H9 (cell line): ENCODE results near the gene TMEM63B. TPM values are rescaled to one million over a fixed set of nuclear protein-coding genes. Genes with fewer than 3 reads are reported as not detected.

Source experiments
- DNase-seq: peaks from one replicate; pipeline ENCODE4 v3.0.0-alpha.2; 2017
- H2AFZ ChIP-seq: one replicate; pipeline ENCODE4 v1.6.1; 2013; ENCODE audit warnings: mild to moderate bottlenecking, low read length, control low read depth, moderate library complexity
- H2AK5ac ChIP-seq: 2 replicates; pipeline ENCODE4 v1.6.1; 2013; ENCODE audit warnings: low read length, control low read depth, mixed read lengths; ENCODE audit not compliant: insufficient read length
- H2BK120ac ChIP-seq: one replicate; pipeline ENCODE4 v1.6.1; 2013; ENCODE audit warnings: low read depth, mild to moderate bottlenecking, low read length, control low read depth, inconsistent platforms; ENCODE audit not compliant: poor library complexity, severe bottlenecking
- H2BK12ac ChIP-seq: 2 replicates; pipeline ENCODE4 v1.6.1; 2013; ENCODE audit warnings: low read length, control low read depth, mixed read lengths, low read depth; ENCODE audit not compliant: insufficient read length
- H2BK15ac ChIP-seq: 2 replicates; pipeline ENCODE4 v1.6.1; 2013; ENCODE audit warnings: low read depth, low read length, control low read depth
- H2BK20ac ChIP-seq: one replicate; pipeline ENCODE4 v1.6.1; 2013; ENCODE audit warnings: low read depth, mild to moderate bottlenecking, low read length, control low read depth, inconsistent platforms; ENCODE audit not compliant: poor library complexity, severe bottlenecking
- H2BK5ac ChIP-seq: 2 replicates; pipeline ENCODE4 v1.6.1; 2013; ENCODE audit warnings: low read length, control low read depth, mixed read lengths; ENCODE audit not compliant: insufficient read length
- H3K14ac ChIP-seq: 2 replicates; pipeline ENCODE4 v1.6.1; 2013; ENCODE audit warnings: low read length, control low read depth; ENCODE audit not compliant: insufficient read depth
- H3K18ac ChIP-seq: 2 replicates; pipeline ENCODE4 v1.6.1; 2013; ENCODE audit warnings: low read depth, mild to moderate bottlenecking, mixed read lengths, low read length, control low read depth; ENCODE audit not compliant: insufficient read length
- H3K23ac ChIP-seq: 2 replicates; pipeline ENCODE4 v1.6.1; 2013; ENCODE audit warnings: low read length, control low read depth, mixed read lengths, low read depth; ENCODE audit not compliant: insufficient read length
- H3K23me2 ChIP-seq: 2 replicates; pipeline ENCODE4 v1.6.1; 2013; ENCODE audit warnings: low read depth, mild to moderate bottlenecking, mixed read lengths, low read length, control low read depth; ENCODE audit not compliant: insufficient read length, poor library complexity, severe bottlenecking
- H3K27ac ChIP-seq: 2 replicates; pipeline ENCODE4 v1.5.1; 2013; ENCODE audit warnings: low read length, control low read depth, mixed read lengths, low read depth; ENCODE audit not compliant: insufficient read length
- H3K27me3 ChIP-seq: 2 replicates; pipeline ENCODE4 v1.6.1; 2013; ENCODE audit warnings: low read length, control low read depth, inconsistent platforms; ENCODE audit not compliant: insufficient read depth
- H3K4ac ChIP-seq: 2 replicates; pipeline ENCODE4 v1.6.1; 2013; ENCODE audit warnings: low read depth, mild to moderate bottlenecking, control low read depth, inconsistent platforms, low read length, moderate library complexity
- H3K4me1 ChIP-seq: 2 replicates; pipeline ENCODE4 v1.6.1; 2013; ENCODE audit warnings: low read length, control low read depth, inconsistent platforms; ENCODE audit not compliant: insufficient read depth
- H3K4me2 ChIP-seq: 2 replicates; pipeline ENCODE4 v1.6.1; 2013; ENCODE audit warnings: low read length, control low read depth, mixed read lengths; ENCODE audit not compliant: insufficient read length, insufficient read depth
- H3K56ac ChIP-seq: 2 replicates; pipeline ENCODE4 v1.6.1; 2013; ENCODE audit warnings: low read depth, mild to moderate bottlenecking, mixed read lengths, low read length, control low read depth; ENCODE audit not compliant: insufficient read length
- H3K79me1 ChIP-seq: 2 replicates; pipeline ENCODE4 v1.6.1; 2013; ENCODE audit warnings: low read depth, mild to moderate bottlenecking, moderate library complexity, low read length, control low read depth, inconsistent platforms; ENCODE audit not compliant: insufficient read depth, poor library complexity, severe bottlenecking
- H3K79me2 ChIP-seq: 2 replicates; pipeline ENCODE4 v1.6.1; 2013; ENCODE audit warnings: low read length, control low read depth, inconsistent platforms; ENCODE audit not compliant: insufficient read depth
- H3K9ac ChIP-seq: 2 replicates; pipeline ENCODE4 v1.6.1; 2013; ENCODE audit warnings: low read length, control low read depth, mixed read lengths; ENCODE audit not compliant: insufficient read length; ENCODE audit errors: extremely low read depth
- H3K9me3 ChIP-seq: one replicate; pipeline ENCODE4 v1.6.1; 2013; ENCODE audit warnings: low read depth, low read length, inconsistent platforms; ENCODE audit not compliant: control insufficient read depth
- H3T11ph ChIP-seq: one replicate; pipeline ENCODE4 v1.6.1; 2013; ENCODE audit warnings: mild to moderate bottlenecking, low read length, control low read depth, inconsistent platforms
- H4K20me1 ChIP-seq: one replicate; pipeline ENCODE4 v1.6.1; 2013; ENCODE audit not compliant: control insufficient read depth, insufficient read length, insufficient read depth
- H4K5ac ChIP-seq: 2 replicates; pipeline ENCODE4 v1.6.1; 2013; ENCODE audit warnings: low read depth, mild to moderate bottlenecking, mixed read lengths, low read length, control low read depth; ENCODE audit not compliant: insufficient read length
- H4K8ac ChIP-seq: replicated peaks from 2 replicates; pipeline ENCODE4 v1.6.1; 2013; ENCODE audit warnings: low read length, control low read depth, mixed read lengths, low read depth; ENCODE audit not compliant: insufficient read length
- H4K91ac ChIP-seq: 2 replicates; pipeline ENCODE4 v1.6.1; 2013; ENCODE audit warnings: low read depth, mild to moderate bottlenecking, moderate library complexity, mixed read lengths, low read length, control low read depth; ENCODE audit not compliant: insufficient read length
- H3K27ac Mint-ChIP-seq, 3 experiments: 2 replicates in 2 of 3; 3 replicates in 1 of 3; pipeline ENCODE4 v1.8.0; 2020 to 2021; ENCODE audit warnings: mixed read lengths in 3 of 3, mild to moderate bottlenecking in 1 of 3, moderate library complexity in 1 of 3
- H3K27me3 Mint-ChIP-seq: 2 replicates; pipeline ENCODE4 v1.8.0; 2021; ENCODE audit warnings: low read depth, mild to moderate bottlenecking, moderate library complexity, mixed read lengths
- H3K36me3 Mint-ChIP-seq, 3 experiments: 2 replicates in 2 of 3; 3 replicates in 1 of 3; pipeline ENCODE4 v1.8.0; 2020 to 2021; ENCODE audit warnings: low read depth in 3 of 3, mixed read lengths in 3 of 3; ENCODE audit not compliant: insufficient read depth in 1 of 3
- H3K4me1 Mint-ChIP-seq, 2 experiments: 2 replicates each; pipeline ENCODE4 v1.8.0; 2020; ENCODE audit warnings: mixed read lengths in 2 of 2
- H3K4me3 Mint-ChIP-seq, 2 experiments: 2 replicates in 1 of 2; 3 replicates in 1 of 2; pipeline ENCODE4 v1.8.0; 2020 to 2021; ENCODE audit warnings: mild to moderate bottlenecking in 2 of 2, mixed read lengths in 2 of 2, moderate library complexity in 1 of 2
- H3K9me3 Mint-ChIP-seq, 2 experiments: 2 replicates in 1 of 2; 3 replicates in 1 of 2; pipeline ENCODE4 v1.8.0; 2020; ENCODE audit warnings: mild to moderate bottlenecking in 2 of 2, mixed read lengths in 2 of 2, moderate library complexity in 1 of 2
- CTCF ChIP-seq: fragments of 200-600 bp; sonication (generic); conservative IDR thresholded peaks from 3 replicates; pipeline ENCODE4 v1.8.0; 2021; ENCODE audit warnings: antibody characterized with exemption, mild to moderate bottlenecking
- WGBS: extraction: QIAGEN DNeasy Blood & Tissue Kit; methylation state at CpG from one replicate; pipeline ENCODE4 v1.1.7; 2013; ENCODE audit warnings: missing lambda C conversion rate, low lambda C conversion rate, mixed read lengths; ENCODE audit not compliant: insufficient read length; ENCODE audit errors: extremely low coverage; 5-methylcytosine and 5-hydroxymethylcytosine counted together
- total RNA-seq: library from RNA; stranded (reverse); gene quantifications from 2 replicates; pipeline ENCODE4 v1.2.1, GENCODE V29; 2021

TMEM63B gene
- total RNA-seq, 1 experiment from 2014 or later = 56.3 TPM

- H3K79me2 ChIP-seq = no peaks in the 10 kb centered on the region
- no peak overlapping the region for H3K23ac ChIP-seq
- Mint-ChIP-seq H3K4me3 (no peak overlapping the region), H3K36me3 (no peaks in the 10 kb centered on the region; a peak in 1 of 7 replicates), H3K27me3 (no peaks in the 10 kb centered on the region), H3K27ac (no peak overlapping the region), H3K9me3 (no peaks in the 10 kb centered on the region), H3K4me1 (peaks cover 18 to 25% of the 10 kb centered on the region in 2 experiments)
- H3K27ac ChIP-seq = no peak overlapping the region
- no peaks in the 10 kb centered on the region for H3K79me1 ChIP-seq
- WGBS = no CpG with 5 or more reads among the region's 4 CpGs
- no peak overlapping the region for H3K4ac ChIP-seq
- no peaks in the 10 kb centered on the region for H3K27me3 ChIP-seq
- no peaks in the 10 kb centered on the region for H3K9me3 ChIP-seq
- no peaks in the 10 kb centered on the region for H3K23me2 ChIP-seq
- no peak overlapping the region for H4K8ac ChIP-seq
- no peak overlapping the region for H2BK120ac ChIP-seq
- no peak overlapping the region for H3K14ac ChIP-seq
- H2BK15ac ChIP-seq = no peak overlapping the region
- no peak overlapping the region for H3K4me2 ChIP-seq
- no peak overlapping the region for H3K56ac ChIP-seq
- H4K91ac ChIP-seq = no peak overlapping the region
- DNase-seq = no peak
- H2BK20ac ChIP-seq = no peak overlapping the region
- H4K20me1 ChIP-seq = no peaks in the 10 kb centered on the region
- no peak overlapping the region for H2AK5ac ChIP-seq
- H2AFZ ChIP-seq = no peak overlapping the region
- H3K4me1 ChIP-seq = peaks cover 4% of the 10 kb centered on the region; the same call in 1 of the 2 replicates
- no peak overlapping the region for H2BK12ac ChIP-seq
- no peak overlapping the region for H3K9ac ChIP-seq
- H4K5ac ChIP-seq = no peak overlapping the region
- H2BK5ac ChIP-seq = no peak overlapping the region
- no peak overlapping the region for H3T11ph ChIP-seq
- no peak for TF ChIP-seq CTCF
- no peak overlapping the region for H3K18ac ChIP-seq
Measured at GRCh38 chr6:44180406-44180805, 53.1 kb downstream of the TMEM63B start.
